Activated gamma-delta T cell (primary cell): ENCODE measurements around the gene WRAP73.

Source experiments
- DNase-seq: peaks from one replicate; lab custom pipeline; 2025; lab: John Stamatoyannopoulos, UW

Gene WRAP73

DNA sequence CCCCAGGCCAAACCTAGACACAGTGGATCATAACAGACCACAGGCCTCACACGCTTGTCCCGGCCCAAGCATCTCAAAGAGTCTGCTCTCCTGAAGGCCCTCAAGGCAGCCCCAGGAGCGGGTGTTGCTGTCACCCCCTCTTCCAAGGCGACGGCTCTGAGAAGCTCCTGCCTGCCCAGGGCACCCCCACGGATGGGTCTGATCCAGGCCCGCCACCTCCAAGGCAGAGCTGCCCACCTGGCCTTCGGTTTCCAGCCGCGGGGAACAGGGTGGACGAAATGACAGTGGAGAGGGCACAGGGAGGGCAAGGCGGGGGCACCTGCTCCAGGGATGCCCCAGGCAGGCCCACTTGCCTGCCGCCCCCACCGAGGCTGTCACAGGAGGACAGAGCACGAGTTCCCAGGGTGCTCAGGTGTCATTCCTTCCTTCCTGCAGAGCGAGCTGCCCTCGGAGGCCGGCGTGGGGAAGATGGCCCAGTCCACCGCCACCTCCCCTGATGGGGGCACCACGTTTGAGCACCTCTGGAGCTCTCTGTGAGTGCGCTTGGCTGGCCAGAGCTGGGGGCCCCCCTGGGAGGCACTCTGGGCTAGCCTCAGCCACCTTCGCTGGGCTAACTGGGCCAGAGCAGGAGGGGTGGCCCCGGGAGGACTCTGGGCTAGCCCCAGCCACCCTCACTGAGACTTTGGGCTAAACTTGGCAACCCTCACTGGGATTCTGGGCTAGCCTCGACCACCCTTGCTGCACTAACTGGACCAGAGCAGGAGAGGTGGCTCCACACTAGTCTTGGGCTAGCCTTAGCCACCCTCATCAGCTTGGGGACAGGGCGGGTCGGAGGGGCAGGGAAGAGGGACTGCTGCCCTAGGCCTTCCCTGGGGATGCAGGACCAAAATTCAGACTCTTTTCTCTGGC is 32.2 kb upstream of the WRAP73 start:
- DNase-seq, result no peak

DNA sequence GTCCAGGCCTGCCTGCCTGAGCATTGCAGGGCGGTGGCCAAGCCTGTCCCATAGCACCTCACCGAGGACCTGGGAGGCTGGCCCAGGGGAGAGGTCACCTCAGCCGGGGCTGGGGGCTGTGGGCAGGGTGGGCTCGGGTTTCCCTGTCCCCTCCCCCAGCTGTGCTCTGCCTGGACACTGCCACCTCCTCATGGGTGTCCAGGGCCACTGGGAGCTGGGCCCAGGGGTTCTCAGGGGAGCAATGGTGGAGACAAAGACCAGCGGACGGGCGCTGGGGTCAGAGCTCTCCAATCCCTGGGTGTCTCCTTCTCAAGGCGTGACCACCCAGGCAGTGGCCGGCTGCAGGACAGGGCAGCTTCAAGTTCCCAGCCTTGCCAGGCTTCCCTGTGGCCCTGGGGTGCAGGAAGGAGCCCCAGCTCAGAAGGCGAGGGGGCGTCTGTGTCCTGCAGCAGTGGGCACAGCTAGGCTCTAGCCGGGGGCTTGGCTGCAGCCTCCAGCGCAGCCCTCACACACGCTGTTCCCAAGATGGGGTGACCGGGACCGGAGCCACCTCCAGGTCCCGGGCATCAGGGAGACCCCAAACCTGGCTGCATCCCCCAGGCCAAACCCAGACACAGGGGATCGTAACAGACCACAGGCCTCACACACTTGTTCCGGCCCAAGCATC is 31.5 kb upstream of the WRAP73 start:
- no peak for DNase-seq

DNA sequence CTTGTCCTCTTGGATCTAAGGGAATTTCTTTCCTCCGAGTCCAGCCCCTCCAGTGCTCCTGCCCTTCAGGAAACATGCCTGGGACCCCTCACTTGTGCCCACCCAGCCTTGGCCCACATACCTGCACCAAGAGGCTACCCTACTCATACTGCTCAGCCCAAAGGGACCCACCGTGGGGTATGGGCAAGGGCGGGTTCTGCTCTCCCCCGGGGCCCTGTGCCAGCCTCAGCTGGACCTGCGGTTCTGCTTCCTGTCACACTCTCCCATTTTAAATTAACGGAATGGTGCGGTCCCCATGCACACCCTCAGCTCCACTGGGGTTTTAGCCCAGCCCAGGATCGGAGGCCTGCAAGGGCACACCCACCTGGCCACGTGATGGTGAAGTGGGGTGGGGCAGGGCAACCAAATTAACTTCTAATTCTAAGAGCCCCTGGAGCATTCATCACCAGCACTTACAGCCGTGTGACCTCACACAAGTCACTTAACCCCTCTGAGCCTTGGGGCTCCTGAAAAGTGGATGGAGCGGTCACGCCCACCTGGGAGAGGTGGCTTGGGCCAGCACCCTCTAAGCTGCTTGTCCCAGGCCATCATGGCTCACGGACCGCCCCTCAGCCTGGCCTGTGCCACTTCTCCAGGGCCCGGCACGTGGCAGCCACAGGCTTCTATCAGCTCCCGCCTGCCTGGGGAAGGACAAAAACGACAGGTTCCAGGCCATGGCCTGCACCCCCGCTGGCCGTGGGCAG is 30.8 kb upstream of the WRAP73 start:
- DNase-seq, result no peak

DNA sequence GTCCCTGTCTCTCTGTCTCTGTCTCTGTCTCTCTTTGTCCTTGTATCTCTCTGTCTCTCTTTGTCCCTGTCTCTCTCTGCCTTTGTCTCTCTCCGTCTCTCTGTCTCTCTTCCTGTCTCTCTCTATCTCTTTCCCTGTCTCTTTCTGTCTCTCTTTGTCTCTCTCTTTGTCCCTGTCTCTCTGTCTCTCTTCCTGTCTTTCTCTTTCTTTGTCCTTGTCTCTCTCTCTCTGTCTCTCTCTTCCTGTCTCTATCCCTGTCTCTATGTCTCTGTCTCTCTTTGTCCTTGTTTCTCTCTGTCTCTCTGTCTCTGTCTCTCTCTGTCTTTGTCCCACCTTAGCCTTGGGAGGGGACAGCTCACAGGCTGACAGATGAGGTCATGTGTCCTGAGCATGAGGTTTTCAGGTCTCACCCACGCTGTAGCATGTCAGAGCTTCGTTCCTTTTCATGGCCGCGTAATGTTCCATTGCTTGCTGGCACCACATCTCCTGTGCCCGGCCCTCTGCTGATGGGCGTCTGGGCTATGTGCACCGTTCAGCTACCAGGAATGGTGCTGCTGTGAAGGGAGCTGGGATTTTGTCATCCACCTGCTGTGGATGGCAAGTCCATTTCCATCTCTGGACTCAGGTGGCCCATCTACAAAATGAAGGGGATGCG is 30.0 kb upstream of the WRAP73 start:
- DNase-seq, result no peak

DNA sequence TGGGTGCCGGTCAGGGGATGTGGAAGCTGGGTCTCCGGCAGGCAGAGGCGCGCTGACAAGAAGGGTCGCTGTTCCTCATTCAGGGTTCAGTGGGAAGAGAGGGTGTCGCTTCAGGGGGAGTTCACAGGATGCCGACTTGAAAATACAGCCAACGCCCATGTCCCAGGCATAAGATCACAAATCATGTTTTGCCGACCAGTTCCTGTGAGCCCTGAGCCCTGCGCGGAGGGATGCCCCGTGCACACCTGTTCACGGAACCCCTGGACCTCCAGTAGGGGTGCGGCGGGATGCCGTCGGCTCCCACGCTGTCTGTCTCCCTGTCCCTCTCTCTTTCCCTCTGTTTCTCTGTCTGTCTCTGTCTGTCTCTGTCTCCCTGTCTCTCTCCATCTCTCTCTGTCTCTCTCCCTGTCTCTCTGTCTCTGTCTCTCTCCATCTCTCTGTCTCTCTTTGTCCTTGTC is 29.2 kb upstream of the WRAP73 start:
- DNase-seq, result no peak

DNA sequence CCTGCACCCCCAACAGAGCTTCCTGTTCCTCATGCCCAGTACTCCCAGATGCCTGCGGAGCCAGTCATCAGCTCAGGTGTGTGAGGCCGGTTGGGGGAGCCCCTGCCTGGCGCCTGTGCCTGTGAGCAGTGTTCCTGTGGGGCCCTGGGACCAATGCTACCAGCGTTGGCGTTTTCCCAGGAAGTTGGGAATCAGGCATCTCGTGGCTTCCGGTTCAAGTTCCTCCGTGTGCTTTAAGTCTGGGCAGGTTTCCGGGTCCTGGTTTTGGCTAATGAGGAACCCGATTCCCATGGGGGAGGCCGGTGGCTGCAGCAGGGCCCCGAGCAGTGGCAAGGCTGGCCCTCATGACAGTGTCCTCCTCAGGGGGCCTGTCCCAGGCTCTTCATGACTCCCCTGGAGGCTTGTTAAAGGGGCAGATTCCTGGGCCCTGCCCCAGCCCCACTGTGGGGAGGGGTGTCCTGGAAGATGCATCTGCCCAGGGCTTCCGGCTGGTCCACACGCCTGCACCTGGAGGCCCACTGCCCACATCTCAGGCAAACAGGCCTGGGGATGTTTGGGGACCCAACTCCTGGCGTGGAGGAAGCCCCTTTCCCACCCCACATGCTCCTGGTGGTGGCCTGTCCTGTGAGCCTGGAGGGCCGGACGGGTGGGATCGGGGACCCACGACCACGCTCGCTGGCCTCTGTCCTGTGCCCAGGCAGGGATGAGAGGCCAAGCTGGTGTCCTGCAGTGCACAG is 28.6 kb upstream of the WRAP73 start:
- DNase-seq, result no peak

DNA sequence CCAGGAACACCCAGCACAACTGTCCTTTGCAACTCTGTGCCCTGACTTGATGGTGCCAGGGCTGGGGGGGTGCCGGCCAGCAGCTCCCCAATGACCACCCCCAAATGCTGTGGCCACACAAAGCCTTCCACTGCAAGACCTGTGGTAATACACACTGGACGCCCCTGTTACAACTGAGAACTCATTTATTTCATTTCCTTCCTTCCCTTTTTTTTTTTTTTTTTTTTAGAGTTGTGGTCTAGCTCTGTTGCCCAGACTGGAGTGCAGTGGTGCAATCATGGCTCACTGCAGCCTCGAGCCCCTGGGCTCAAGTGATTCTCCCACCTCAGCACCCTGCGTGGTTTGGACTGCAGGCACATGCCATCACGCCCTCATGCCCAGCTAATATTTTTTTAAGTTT is 27.6 kb upstream of the WRAP73 start:
- no peak for DNase-seq

DNA sequence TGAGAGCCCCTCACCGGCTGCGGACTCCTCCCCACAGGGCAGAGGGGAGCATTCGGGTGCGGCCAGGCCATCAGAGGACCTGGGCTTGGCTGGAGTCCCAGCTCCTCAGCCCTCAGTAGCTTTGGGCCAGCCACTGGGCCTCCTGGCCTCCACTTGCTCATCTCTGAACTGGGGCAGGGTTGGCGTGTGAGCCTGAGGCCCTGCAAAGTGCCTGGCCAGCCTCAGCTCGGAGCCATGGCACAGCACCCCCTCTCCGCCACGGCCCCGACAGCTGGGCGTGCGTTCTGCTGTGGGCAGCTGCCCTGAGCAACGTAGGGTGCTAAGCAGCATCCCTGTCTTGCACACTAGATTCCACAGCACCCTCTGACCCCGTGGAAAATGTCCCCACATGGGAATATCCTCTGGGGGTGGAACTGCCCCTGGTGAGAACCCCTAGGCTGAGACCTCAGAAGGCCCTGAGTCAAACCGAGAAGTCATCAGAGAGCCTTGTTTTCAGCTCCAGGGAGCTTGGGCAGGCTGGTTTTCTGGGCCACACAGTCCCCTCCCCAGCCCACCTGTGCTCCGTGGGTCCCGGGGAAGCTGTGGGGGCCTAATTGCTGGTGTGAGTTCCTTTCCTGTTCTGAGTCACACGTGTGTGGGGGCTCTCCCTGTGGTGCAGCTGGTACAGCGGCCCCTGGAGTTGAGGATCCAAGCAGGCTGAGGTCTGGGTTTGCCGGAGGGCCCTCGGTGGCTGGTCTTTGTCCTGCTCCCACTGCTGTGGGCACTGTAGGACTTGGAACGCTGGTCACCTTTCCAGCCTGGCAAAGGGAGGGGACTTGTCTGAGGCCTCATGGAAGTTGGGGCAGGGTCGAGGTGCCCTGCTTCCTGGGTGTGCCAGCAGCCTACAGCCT is 26.9 kb upstream of the WRAP73 start:
- DNase-seq, result no peak

DNA sequence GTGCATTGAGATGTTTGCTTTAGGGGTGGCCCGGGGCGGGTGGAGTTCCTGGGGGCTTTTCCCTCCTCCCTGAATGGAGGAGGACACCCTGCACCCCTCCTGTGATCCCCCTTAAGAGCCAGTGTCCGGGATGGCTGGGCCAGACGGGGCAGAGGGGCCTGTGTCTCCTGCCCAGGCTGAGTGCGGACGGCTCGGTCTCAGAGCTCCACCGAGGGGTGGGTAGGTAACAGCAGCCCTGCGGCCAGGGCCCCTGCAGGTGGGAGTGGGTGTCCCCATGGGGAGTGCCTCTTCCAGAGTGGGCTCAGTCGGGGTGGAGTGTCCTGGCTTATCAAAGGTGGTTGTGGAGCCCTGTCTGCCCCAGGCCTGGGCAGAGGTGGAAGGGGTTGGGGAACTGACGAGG is 25.5 kb upstream of the WRAP73 start:
- DNase-seq, result no peak

DNA sequence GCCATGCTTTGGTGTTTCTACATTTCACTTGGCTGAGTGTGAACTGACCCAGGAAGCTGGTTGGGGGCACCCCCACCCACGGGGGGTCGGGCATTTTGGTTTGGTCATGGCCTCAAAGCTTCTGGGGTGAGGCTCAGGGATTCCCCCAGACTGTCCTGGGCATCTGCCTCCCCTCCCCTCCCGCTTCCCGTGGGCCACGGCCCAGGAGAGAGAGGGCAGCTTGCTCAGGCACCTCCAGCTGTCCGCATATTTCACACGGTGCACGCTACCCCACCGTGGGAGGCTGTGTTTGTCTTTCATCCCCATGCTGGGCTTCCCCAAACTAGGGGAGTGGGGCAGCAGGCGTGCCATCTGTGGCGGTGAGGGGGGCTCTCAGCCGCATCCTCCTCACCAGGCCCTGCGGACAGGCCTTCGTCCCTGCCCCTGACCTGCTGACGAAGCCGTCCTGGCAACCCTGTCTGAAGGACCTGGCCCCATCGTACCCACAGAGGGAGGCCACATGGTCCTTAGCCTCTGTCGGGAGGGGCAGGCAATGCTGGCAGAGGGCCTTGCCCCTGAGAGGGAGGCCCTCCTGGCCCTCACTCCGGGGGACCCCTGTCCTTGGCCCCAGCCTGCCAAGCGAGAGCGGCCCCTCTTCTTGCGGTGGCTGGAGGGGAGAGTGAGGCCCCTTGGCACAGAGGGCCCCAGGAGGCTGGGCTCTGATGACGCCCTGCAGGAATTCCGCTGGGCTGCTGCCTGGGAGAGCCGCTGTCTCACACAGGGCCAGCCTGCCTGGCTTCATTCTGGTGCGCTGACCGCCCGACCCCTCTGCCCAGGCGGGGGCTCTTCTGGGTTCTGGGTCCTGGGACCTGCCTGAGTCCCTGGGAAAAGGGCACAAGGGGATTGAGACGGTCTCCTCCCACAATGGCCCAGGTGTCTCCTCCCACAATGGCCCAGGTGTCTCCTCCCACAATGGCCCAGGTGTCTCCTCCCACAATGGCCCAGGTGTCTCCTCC is 24.5 kb upstream of the WRAP73 start:
- no peak for DNase-seq

DNA sequence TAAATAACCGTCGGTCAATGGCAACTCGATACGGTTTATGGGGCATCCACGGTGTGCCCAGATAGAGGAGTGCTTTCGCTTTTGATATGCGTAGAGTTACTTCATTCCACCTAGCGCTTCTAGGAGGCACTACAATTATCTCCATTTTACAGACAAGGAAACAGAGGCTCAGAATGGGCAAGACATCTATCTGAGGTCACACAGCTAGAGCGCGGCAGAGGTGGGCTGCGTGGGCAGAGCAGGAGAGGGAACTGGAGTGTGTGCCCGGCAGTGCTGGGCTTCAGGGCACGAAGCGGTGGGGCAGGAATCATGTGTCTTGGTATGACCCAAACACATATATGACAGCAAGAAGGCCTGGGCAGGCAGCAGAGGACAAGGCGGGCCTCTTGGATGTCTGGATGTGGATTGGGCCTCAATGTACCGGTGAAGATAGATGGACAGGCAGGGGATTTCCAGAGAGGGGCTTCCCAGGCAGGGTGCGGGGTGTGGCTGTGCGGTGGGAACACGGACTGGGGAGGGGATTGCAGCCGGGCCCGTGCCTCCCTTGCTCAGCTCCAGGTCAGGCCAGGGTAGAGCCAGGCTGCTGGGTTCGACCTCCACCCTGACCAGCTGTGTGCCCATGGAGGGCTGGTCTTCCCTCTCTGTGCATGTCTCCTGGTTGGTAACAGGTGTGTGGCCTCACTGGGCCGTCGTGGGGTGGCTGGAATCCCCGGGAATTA is 23.6 kb upstream of the WRAP73 start:
- DNase-seq, result no peak

DNA sequence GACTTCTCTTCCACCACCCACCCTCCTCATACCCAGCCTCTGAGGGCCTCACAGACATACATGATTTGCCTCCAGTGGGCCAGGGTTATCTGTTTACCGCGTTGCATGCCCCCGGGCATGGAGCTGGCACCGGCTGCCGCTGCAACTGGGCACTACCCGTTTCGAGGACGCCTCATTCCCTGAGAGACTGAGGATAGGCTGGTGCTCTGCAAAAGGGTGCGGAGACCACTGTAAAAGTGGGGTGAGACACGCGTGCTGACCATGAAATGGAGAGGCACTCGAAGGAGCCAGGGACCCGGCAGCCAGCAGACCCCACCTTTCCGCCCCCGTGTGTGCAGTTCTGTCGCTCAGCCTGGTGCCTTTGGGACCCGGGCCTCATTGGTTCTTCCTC is 23.1 kb upstream of the WRAP73 start:
- DNase-seq, result no peak

DNA sequence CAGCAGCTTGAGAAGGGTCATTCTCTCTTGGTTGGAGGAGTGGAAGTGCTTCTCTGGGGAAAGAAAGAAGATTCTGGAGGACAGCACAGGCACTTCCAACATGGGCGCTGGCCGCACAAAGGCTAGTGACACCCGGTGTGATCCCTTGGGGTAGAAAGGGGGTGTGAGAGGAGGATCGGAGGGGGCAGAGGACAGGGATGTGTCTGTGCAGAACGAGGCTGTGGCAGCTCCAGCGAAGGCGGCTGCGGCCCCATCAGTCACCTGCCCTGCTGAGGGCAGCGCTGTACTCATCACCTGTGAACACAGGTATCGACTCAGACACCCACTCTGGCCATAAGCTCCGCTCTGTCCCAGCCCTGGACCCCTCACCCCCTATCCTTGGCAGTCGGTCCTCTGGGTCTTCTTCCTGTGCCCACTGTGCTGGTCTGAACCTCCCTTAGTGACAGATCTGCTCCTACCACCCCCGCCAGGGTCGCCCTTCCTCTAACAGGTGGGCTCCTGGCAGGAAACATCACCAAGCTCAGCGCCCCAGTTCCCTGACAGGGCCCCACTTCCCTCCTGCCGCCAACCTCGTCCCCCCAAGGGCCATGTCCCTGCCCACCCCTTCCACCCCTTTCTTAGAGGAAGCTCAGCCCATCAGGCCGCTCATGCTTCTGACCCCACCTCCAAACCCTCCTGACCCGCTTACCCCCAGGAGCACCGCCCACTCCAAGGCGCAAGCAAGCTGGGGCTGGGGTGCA is 22.5 kb upstream of the WRAP73 start:
- DNase-seq, result no peak

DNA sequence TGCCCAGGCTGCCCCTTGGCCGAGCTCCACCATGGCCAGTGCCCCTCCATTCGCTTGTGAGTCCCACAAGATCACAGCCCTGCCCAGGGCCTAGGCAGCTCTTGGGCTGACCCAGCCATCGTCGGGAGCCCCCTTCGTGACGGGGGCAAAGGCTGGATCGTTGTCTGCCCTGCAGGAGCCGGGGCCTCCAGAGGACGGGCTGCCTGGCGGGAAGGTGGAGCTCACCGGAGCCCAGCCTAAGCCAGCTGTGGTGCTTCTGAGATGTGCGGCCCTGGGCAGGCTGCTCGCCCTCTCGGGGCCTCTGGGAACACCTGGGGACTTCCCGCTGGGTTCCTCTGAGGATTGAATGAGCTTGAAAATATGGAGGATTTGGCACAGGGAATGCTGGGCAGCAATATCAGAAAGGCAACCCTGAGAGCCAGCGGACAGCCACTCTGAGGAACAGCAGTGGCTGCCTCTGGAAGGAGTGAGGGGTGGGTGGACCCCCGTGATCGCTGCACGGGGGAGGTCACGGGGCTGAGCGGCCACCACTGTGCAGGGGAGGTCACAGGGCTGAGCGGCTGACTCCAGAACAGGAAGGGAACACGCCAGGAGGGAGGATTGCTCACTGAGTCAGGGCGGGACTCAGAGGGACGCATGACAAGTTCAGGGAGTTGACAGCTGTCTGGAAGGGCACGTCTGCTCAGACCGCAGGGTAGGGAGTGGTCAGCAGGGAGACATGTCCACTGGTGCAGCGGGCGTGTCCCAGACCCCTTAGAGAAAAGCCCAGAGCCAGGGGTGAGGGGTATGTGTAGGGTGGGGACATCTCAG is 21.7 kb upstream of the WRAP73 start:
- DNase-seq, result no peak

DNA sequence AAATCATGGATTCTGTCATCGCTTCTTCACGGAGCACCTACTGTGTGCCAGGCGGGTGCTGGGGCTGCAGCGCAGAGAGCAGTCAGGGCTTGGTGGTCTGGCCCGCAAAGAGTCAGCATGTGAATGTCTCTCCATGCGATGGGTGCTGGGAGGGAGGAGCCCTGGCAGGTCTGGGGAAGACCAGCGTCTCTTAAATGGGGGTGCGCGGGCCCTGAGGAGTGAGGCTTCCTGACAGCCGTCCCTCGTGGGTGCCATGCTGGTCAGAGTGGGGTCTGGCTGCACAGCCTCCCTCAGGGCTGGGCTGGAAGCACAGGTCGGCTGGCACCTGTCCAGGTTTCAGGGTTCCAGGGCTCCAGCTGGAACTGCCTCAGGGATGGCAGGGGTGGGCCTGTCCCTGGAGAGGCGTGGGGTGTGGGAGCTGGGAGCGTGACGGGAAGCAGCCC is 20.9 kb upstream of the WRAP73 start:
- no peak for DNase-seq

DNA sequence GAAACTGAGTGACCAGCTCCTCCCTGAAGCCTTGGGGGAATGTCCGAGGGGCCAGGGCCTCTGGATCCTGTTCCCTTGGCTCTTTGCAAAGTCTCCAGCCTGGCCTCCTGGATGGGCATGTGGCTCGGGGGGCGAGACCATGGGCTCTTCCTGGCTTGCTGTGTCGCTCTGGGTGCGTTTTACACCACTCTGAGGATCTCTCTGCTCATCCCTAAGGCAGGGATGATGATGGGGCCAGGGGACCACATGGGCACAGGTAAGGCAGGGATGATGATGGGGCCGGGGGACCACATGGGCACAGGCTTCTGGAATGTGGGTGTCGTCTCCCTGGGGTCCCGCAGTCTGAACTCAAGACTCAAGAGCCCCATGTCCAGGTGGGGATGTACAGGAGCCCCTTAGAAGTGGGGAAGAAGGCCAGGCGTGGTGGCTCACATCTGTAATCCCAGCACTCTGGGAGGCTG is 20.1 kb upstream of the WRAP73 start:
- no peak for DNase-seq

DNA sequence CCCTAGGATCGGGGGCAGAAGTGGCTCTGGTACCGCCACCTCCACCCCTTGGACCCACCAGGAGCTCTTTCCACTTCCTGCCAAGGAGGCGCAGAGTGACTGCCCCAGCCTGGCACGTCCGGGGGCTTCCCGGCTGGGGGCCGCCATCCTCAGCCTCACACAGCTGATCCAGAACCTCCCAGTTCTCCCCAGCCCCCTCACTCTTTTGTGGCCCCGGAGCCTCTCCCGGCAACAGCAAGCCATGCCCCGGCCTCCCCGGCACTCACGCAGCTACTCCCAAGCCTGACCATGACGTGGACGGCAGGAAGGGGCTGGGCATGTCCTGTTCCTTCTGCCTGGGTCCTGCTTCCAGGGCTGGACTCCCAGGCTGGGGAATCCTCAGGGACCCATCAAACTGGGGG is 19.5 kb upstream of the WRAP73 start:
- no peak for DNase-seq
